Measurements from ENCODE around the gene AOX1.
"Not testable (repeated sequence)": the region's sequence is repeated elsewhere in the genome, so short reads cannot be mapped to it uniquely, and the experiment has no call there.

Gene AOX1

DNA sequence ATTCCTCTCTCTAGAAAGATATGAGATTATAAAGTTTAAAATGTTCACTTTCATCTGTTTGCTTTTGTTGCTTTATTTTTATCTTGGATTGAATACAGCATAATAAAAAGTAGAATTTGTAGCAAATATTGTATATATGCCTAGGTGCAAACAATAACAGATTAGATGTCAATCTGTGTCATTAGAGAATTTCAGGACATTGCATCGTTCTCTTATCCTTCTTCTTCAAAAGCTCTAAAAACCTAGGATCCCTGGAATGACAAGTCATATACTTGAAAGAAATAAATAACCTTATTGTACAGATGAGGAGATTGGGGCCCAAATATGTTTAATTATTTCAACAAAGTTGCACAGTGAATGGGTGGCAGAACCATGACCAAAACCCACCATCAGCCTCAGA lies 123.1 kb downstream of the AOX1 start:
- TF ChIP-seq, protein P1, sequence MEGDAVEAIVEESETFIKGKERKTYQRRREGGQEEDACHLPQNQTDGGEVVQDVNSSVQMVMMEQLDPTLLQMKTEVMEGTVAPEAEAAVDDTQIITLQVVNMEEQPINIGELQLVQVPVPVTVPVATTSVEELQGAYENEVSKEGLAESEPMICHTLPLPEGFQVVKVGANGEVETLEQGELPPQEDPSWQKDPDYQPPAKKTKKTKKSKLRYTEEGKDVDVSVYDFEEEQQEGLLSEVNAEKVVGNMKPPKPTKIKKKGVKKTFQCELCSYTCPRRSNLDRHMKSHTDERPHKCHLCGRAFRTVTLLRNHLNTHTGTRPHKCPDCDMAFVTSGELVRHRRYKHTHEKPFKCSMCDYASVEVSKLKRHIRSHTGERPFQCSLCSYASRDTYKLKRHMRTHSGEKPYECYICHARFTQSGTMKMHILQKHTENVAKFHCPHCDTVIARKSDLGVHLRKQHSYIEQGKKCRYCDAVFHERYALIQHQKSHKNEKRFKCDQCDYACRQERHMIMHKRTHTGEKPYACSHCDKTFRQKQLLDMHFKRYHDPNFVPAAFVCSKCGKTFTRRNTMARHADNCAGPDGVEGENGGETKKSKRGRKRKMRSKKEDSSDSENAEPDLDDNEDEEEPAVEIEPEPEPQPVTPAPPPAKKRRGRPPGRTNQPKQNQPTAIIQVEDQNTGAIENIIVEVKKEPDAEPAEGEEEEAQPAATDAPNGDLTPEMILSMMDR (IDR thresholded peaks at IDR 0.05; ENCODE audit: control insufficient read depth, insufficient read depth, low read depth, low read length, missing control alignments) = no peak
- no peak overlapping the region for H3K4me3 ChIP-seq (ENCODE audit: control insufficient read depth, low read depth, low read length)
- no peak for DNase-seq (ENCODE audit: low read depth)

DNA sequence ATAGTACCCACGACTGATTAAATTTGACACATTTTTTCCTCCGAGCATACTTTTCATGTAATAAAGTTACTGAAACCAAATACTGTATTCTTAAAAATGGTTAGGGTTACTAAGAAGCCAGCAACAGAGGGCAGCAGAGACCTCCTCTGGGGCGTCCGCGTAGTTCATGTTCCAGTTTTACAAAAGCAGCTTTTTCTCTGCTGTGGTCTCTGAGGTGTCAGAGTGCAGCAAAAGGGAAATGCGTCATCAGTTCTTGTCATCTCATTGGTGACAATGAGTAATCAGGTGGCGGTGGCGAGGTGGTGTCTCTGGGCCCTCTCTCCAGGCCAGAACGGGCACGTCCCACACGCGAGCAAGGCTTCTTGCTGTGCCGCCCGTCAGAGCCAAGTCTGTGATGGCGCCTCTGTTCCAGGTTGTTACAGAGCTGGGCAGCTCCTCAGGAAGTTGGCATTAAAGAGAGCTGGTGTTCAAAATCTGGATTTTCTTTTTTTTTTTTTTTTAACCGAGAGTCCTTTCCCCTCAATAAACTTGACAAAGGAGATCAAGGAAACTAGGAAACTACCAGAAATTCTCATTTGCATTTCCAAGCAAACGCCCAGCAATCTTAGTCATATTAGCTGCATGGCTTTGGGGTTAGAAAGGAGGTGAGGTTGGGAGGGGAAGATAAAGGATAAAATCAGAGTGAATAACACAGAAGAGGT lies 127.3 kb downstream of the AOX1 start:
- DNase-seq (ENCODE audit: low read depth) = peak; percentile 74
- peak overlapping the region; percentile 56 for H3K4me3 ChIP-seq (ENCODE audit: control insufficient read depth, low read depth, low read length)
- TF ChIP-seq, protein P1 (IDR thresholded peaks at IDR 0.05; ENCODE audit: control insufficient read depth, insufficient read depth, low read depth, low read length, missing control alignments) = peak; percentile 86

DNA sequence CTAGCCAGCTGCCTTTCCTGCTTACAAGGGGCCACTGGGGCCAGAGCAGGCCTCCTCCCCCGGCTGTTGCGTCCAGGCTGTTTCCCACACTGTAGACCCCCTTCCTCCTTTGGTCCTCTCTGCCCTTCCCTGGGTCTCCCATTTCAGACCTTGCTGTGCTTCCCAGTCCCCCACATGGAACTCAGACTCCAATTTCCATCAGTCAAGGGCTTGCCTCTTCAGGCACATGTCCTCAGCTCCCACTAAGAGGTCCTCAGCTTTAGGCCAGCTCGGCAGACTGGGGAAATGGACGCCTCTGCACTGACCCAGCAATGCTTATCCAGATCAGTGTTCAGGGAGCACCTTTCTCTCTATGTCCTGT lies 127.9 kb downstream of the AOX1 start:
- no peak overlapping the region for H3K4me3 ChIP-seq (ENCODE audit: control insufficient read depth, low read depth, low read length)
- TF ChIP-seq, protein P1 (IDR thresholded peaks at IDR 0.05; ENCODE audit: control insufficient read depth, insufficient read depth, low read depth, low read length, missing control alignments) = no peak

DNA sequence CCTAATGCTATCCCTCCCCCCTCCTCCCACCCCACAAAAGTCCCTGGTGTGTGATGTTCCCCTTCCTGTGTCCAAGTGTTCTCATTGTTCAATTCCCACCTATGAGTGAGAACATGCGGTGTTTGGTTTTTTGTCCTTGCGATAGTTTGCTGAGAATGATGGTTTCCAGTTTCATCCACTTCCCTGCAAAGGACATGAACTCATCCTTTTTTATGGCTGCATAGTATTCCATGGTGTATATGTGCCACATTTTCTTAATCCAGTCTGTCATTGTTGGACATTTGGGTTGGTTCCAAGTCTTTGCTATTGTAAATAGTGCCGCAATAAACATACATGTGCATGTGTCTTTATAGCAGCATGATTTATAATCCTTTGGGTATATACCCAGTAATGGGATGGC lies 129.2 kb downstream of the AOX1 start:
- not testable (repeated sequence) for H3K4me3 ChIP-seq (ENCODE audit: control insufficient read depth, low read depth, low read length); DNase-seq (ENCODE audit: low read depth)

More for the DNA sequence above, 127.9 kb downstream of the AOX1 start:
- no peak for DNase-seq (ENCODE audit: low read depth)

DNA sequence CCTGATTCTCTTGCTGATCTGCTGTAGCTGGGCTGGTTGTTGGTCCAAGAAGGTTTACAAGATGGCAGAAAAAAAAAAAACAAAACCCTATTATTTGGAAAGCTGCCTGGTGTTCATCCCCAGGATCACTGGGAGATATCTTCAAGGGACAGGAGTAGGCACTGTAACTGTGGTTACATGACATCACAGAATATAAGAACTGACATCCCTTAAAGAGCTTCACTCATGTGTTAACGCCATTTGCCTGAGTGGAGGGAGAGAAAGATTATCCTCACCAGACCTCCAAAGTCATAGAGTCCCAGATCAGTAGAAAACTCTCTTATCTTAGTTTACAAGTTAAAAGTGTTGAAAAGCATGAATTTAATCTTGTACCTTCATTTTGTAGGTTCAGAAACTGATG lies 130.6 kb downstream of the AOX1 start:
- H3K4me3 ChIP-seq (ENCODE audit: control insufficient read depth, low read depth, low read length) = no peak overlapping the region
- no peak for DNase-seq (ENCODE audit: low read depth)
- TF ChIP-seq, protein P1 (IDR thresholded peaks at IDR 0.05; ENCODE audit: control insufficient read depth, insufficient read depth, low read depth, low read length, missing control alignments) = no peak

Measured in AG09309 (cell line).